ENCODE data around the gene PGM2. TPM values are rescaled to one million over a fixed set of nuclear protein-coding genes. Genes with fewer than 3 reads are reported as not detected.

Gene PGM2
- total and polyA plus RNA-seq, 2 donors (not counting 3 experiments of a cell fraction or from before 2014, with no cell fraction given), result 17.9 to 53.9 TPM

- Histone ChIP-seq H3K9me3 (replicated peaks; ENCODE audit: control insufficient read depth, insufficient read depth, low read length) (no peaks in the 10 kb centered on the region), H3K27ac (ENCODE audit: insufficient read depth, low read depth, low read length) (no peak overlapping the region), H3K9ac (replicated peaks; ENCODE audit: extremely low read depth, insufficient read depth, low read length) (no peak overlapping the region), H3K4me1 (ENCODE audit: control insufficient read depth, extremely low read depth, insufficient read depth, low read length) (no peaks in the 10 kb centered on the region), H3K4me2 (ENCODE audit: insufficient read depth, low read length) (no peak overlapping the region), H3K9me1 (replicated peaks; ENCODE audit: control insufficient read depth, extremely low read depth, insufficient read depth, low read length) (no peaks in the 10 kb centered on the region), H3K27me3 (ENCODE audit: control insufficient read depth in 2 of 2, insufficient read depth in 2 of 2, low read length in 2 of 2) (peaks cover 3 to 7% of the 10 kb centered on the region in 2 experiments), H2AFZ (ENCODE audit: low read depth, low read length) (no peak overlapping the region), H3K36me3 (ENCODE audit: control insufficient read depth in 2 of 2, extremely low read depth in 1 of 2, insufficient read depth in 2 of 2, low read length in 2 of 2) (no peaks in the 10 kb centered on the region), H4K20me1 (replicated peaks; ENCODE audit: control insufficient read depth, extremely low read depth, insufficient read depth, low read length) (no peaks in the 10 kb centered on the region), H3K4me3 (replicated peaks in 1 of 3; ENCODE audit: insufficient read depth in 1 of 3, low read depth in 1 of 3, low read length in 3 of 3) (no peak overlapping the region), H3K79me2 (ENCODE audit: control insufficient read depth, insufficient read depth, low read length) (no peaks in the 10 kb centered on the region)
- dilution Hi-C loops (cut with MboI; ENCODE audit: extremely low pct_ligation_motif_present, low sequenced_read_pairs) (no loop called here), intact Hi-C loops (cut with micrococcal nuclease) (loop anchor here (1.0 to 2.0 kb wide), 2 partner anchors 190 to 341 kb away; a partner anchor contains a TSS)
- no TSS peak for BruUV-seq (replicated peaks)
- FAIRE-seq (no peak), DNase-seq (ENCODE audit: low read depth, low spot score) (peak; percentile 13)
- POLR2A ChIA-PET, result no interaction called here
- CTCF ChIA-PET, result interaction anchor here (1.5 to 2.6 kb wide), 4 partner anchors 9 to 340 kb away, joined by 3 to 16 read pairs (median 8); a partner anchor contains a TSS
- TF ChIP-seq POLR2AphosphoS5 (IDR thresholded peaks at IDR 0.05; ENCODE audit: insufficient read depth, low read depth, low read length) (no peak), CTCF (IDR thresholded peaks at IDR 0.05; ENCODE audit: extremely low read depth in 1 of 2, insufficient read depth in 1 of 2, low read depth in 1 of 2, low read length in 2 of 2) (peak; percentile 30 to 52), JUN (IDR thresholded peaks at IDR 0.05; ENCODE audit: borderline replicate concordance, insufficient read depth, insufficient read length, low read depth) (no peak)
These were observed 32.9 kb upstream of the PGM2 start for GRCh38 chr4:37793562-37793961.

GRCh38 chr4:37794056-37794455 is 32.4 kb upstream of the PGM2 start:
- dilution Hi-C loops (cut with MboI; ENCODE audit: extremely low pct_ligation_motif_present, low sequenced_read_pairs), result no loop called here
- TF ChIP-seq MAX (IDR thresholded peaks at IDR 0.05; ENCODE audit: insufficient read depth, insufficient read length) (no peak), FOS (IDR thresholded peaks at IDR 0.05; ENCODE audit: borderline replicate concordance, insufficient read depth, low read length) (no peak), EZH2 (IDR thresholded peaks at IDR 0.05; ENCODE audit: borderline replicate concordance, low read depth, low read length, severe bottlenecking) (no peak), POLR2AphosphoS5 (IDR thresholded peaks at IDR 0.05; ENCODE audit: insufficient read depth, low read depth, low read length) (no peak), MYC (IDR thresholded peaks at IDR 0.05; ENCODE audit: low read depth, low read length) (no peak), JUN (IDR thresholded peaks at IDR 0.05; ENCODE audit: borderline replicate concordance, insufficient read depth, insufficient read length, low read depth) (no peak)
- BruUV-seq (replicated peaks), result no TSS peak
- Histone ChIP-seq H3K4me1 (ENCODE audit: control insufficient read depth, extremely low read depth, insufficient read depth, low read length) (no peaks in the 10 kb centered on the region), H2AFZ (ENCODE audit: low read depth, low read length) (no peak overlapping the region), H4K20me1 (replicated peaks; ENCODE audit: control insufficient read depth, extremely low read depth, insufficient read depth, low read length) (no peaks in the 10 kb centered on the region), H3K27ac (ENCODE audit: insufficient read depth, low read depth, low read length) (no peak overlapping the region), H3K4me3 (replicated peaks in 1 of 3; ENCODE audit: insufficient read depth in 1 of 3, low read depth in 1 of 3, low read length in 3 of 3) (no peak overlapping the region), H3K79me2 (ENCODE audit: control insufficient read depth, insufficient read depth, low read length) (no peaks in the 10 kb centered on the region), H3K9ac (replicated peaks; ENCODE audit: extremely low read depth, insufficient read depth, low read length) (no peak overlapping the region), H3K9me3 (replicated peaks; ENCODE audit: control insufficient read depth, insufficient read depth, low read length) (no peaks in the 10 kb centered on the region), H3K36me3 (ENCODE audit: control insufficient read depth in 2 of 2, extremely low read depth in 1 of 2, insufficient read depth in 2 of 2, low read length in 2 of 2) (no peaks in the 10 kb centered on the region), H3K27me3 (ENCODE audit: control insufficient read depth in 2 of 2, insufficient read depth in 2 of 2, low read length in 2 of 2) (peaks cover 3 to 7% of the 10 kb centered on the region in 2 experiments), H3K9me1 (replicated peaks; ENCODE audit: control insufficient read depth, extremely low read depth, insufficient read depth, low read length) (no peaks in the 10 kb centered on the region), H3K4me2 (ENCODE audit: insufficient read depth, low read length) (no peak overlapping the region)
- ChIA-PET POLR2A (no interaction called here), CTCF (interaction anchor here (1.1 to 2.6 kb wide), 8 partner anchors 9 to 342 kb away, joined by 3 to 16 read pairs (median 4); a partner anchor contains a TSS)
- FAIRE-seq (no peak), DNase-seq (ENCODE audit: low read depth, low spot score) (no peak)
- intact Hi-C loops (cut with micrococcal nuclease), result no loop called here
